ENCODE results near the gene AGPAT1. TPM values are rescaled to one million over a fixed set of nuclear protein-coding genes. Genes with fewer than 3 reads are reported as not detected.

AGPAT1 gene
- total and polyA plus RNA-seq, 2 of the 13 experiments (the other 11 are each of a cell fraction or from before 2014, with no cell fraction given): 51.3 to 139 TPM

DNA sequence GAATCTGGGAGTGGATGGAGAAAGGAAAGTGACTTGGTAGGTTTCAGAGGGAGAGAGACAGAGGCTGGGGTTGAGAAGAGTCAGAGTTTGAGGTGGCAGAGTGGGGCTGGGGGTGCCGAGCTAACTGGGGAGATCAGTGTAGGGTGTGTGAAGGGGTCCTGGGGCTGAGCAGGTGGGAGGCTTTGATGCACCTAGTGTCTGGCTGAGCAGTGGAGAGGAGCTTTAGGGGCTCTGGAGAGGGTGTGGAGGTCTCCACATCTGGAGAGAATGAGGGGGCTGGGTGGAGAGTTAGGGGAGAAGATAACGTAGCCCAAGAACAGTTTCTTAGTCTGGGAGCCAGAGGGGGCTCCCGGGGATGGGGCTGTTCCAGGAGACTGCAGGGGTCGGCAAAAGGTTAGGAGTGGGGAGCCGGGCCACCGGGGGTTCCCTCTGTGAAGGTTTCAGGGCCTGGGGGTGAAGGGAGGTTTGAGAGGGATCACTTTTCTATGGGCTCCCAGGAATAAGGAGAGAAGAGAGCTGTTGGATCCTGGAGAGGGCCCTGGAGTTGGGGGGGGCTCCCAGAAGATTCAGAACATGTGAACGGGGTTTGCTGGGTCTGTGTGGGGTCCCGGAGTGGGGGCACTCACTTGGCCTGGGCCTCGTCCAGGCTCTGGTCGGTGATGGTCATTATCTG, 13.3 kb upstream of the AGPAT1 start (continued):
- TF ChIP-seq SMAD9 (CRISPR knock-in tag; IDR thresholded peaks at IDR 0.05) (no peak), ZKSCAN8 (CRISPR knock-in tag; IDR thresholded peaks at IDR 0.05; ENCODE audit: borderline replicate concordance) (no peak), CHD2 (IDR thresholded peaks at IDR 0.05; ENCODE audit: low read depth, low read length) (no peak), PHF21A (CRISPR knock-in tag; IDR thresholded peaks at IDR 0.05) (no peak), GLI4 (CRISPR knock-in tag; IDR thresholded peaks at IDR 0.05; ENCODE audit: borderline replicate concordance) (no peak), JARID2 (CRISPR knock-in tag; IDR thresholded peaks at IDR 0.05; ENCODE audit: insufficient replicate concordance) (no peak), ISL2 (CRISPR knock-in tag; IDR thresholded peaks at IDR 0.05) (0 out of 2 replicates have a peak, but pooled peaks have one; percentile 9), PHB2 (IDR thresholded peaks at IDR 0.05; ENCODE audit: partially characterized antibody) (no peak), BORCS8-MEF2B (CRISPR knock-in tag; IDR thresholded peaks at IDR 0.05) (no peak), SRY (CRISPR knock-in tag; IDR thresholded peaks at IDR 0.05) (0 out of 2 replicates have a peak, but pooled peaks have one; percentile 16), RCOR2 (CRISPR knock-in tag; IDR thresholded peaks at IDR 0.05) (no peak), IRF2 (CRISPR knock-in tag; IDR thresholded peaks at IDR 0.05) (no peak), SMARCC2 (IDR thresholded peaks at IDR 0.05) (no peak), ZNF124 (CRISPR knock-in tag; IDR thresholded peaks at IDR 0.05) (no peak)
- TF ChIP-seq, protein P1, sequence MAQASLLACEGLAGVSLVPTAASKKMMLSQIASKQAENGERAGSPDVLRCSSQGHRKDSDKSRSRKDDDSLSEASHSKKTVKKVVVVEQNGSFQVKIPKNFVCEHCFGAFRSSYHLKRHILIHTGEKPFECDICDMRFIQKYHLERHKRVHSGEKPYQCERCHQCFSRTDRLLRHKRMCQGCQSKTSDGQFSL (CRISPR knock-in tag; IDR thresholded peaks at IDR 0.05): peak; percentile 30; the same call in 1 of the 2 replicates
- TF ChIP-seq, protein P2, sequence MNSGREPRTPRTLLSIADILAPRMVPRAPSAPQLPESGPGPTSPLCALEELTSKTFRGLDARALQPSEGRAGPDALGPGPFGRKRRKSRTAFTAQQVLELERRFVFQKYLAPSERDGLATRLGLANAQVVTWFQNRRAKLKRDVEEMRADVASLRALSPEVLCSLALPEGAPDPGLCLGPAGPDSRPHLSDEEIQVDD (CRISPR knock-in tag; IDR thresholded peaks at IDR 0.05; ENCODE audit: borderline replicate concordance): no peak
- TF ChIP-seq, protein P3, sequence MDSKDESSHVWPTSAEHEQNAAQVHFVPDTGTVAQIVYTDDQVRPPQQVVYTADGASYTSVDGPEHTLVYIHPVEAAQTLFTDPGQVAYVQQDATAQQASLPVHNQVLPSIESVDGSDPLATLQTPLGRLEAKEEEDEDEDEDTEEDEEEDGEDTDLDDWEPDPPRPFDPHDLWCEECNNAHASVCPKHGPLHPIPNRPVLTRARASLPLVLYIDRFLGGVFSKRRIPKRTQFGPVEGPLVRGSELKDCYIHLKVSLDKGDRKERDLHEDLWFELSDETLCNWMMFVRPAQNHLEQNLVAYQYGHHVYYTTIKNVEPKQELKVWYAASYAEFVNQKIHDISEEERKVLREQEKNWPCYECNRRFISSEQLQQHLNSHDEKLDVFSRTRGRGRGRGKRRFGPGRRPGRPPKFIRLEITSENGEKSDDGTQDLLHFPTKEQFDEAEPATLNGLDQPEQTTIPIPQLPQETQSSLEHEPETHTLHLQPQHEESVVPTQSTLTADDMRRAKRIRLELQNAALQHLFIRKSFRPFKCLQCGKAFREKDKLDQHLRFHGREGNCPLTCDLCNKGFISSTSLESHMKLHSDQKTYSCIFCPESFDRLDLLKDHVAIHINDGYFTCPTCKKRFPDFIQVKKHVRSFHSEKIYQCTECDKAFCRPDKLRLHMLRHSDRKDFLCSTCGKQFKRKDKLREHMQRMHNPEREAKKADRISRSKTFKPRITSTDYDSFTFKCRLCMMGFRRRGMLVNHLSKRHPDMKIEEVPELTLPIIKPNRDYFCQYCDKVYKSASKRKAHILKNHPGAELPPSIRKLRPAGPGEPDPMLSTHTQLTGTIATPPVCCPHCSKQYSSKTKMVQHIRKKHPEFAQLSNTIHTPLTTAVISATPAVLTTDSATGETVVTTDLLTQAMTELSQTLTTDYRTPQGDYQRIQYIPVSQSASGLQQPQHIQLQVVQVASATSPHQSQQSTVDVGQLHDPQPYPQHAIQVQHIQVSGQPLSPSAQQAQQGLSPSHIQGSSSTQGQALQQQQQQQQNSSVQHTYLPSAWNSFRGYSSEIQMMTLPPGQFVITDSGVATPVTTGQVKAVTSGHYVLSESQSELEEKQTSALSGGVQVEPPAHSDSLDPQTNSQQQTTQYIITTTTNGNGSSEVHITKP (CRISPR knock-in tag; IDR thresholded peaks at IDR 0.05; ENCODE audit: low read depth): no peak
- TF ChIP-seq, protein P4, sequence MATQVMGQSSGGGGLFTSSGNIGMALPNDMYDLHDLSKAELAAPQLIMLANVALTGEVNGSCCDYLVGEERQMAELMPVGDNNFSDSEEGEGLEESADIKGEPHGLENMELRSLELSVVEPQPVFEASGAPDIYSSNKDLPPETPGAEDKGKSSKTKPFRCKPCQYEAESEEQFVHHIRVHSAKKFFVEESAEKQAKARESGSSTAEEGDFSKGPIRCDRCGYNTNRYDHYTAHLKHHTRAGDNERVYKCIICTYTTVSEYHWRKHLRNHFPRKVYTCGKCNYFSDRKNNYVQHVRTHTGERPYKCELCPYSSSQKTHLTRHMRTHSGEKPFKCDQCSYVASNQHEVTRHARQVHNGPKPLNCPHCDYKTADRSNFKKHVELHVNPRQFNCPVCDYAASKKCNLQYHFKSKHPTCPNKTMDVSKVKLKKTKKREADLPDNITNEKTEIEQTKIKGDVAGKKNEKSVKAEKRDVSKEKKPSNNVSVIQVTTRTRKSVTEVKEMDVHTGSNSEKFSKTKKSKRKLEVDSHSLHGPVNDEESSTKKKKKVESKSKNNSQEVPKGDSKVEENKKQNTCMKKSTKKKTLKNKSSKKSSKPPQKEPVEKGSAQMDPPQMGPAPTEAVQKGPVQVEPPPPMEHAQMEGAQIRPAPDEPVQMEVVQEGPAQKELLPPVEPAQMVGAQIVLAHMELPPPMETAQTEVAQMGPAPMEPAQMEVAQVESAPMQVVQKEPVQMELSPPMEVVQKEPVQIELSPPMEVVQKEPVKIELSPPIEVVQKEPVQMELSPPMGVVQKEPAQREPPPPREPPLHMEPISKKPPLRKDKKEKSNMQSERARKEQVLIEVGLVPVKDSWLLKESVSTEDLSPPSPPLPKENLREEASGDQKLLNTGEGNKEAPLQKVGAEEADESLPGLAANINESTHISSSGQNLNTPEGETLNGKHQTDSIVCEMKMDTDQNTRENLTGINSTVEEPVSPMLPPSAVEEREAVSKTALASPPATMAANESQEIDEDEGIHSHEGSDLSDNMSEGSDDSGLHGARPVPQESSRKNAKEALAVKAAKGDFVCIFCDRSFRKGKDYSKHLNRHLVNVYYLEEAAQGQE (IDR thresholded peaks at IDR 0.05; ENCODE audit: borderline replicate concordance in 1 of 2, low read depth in 1 of 2, low read length in 2 of 2): no peak
